HTERT RPE-1 (cell line): ENCODE data around the gene SERPINB2.
"Not testable (repeated sequence)": the region's sequence is repeated elsewhere in the genome, so short reads cannot be mapped to it uniquely, and the experiment has no call there.

Experiments
- in situ Hi-C: fragments of 300-500 bp; cut with MboI; formaldehyde crosslinking; loops from 4 replicates; pipeline ENCODE4 v1.14.3; 2020; ENCODE audit warnings: low sequenced_read_pairs

SERPINB2 gene

DNA sequence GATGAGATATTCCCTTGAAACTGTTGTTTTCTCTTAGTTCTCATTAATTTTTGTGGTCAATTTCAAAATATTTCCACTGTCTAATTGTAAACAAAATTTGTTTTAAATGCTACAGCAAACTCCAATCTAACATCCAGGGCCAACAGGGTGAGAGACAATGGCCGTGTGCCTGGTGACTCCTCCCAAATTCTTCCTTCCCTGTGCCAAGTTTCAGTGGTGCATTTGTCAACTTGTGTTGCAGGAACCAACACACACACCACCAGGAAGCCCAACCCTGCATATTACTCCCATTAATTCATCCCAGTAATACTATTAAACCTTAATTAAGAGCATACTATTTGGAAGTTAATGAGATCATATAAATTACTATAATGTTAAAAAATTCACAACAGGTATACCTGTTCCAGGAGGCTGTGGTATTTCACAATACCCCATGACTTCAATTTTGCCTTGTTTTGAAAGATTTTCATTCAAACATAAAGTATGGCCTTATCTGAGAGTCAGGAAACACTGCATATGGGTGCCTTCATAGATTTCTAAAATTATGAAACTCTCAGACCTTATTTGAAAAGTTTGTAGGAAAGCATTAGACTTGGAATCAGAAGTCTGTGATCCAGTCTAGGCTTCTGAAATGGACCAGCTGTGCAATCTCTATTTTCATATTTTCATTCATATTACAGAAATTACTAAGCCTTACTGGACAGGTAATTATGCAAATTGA, 1.1 kb downstream of the SERPINB2 start:
- in situ Hi-C loops: no loop called here

DNA sequence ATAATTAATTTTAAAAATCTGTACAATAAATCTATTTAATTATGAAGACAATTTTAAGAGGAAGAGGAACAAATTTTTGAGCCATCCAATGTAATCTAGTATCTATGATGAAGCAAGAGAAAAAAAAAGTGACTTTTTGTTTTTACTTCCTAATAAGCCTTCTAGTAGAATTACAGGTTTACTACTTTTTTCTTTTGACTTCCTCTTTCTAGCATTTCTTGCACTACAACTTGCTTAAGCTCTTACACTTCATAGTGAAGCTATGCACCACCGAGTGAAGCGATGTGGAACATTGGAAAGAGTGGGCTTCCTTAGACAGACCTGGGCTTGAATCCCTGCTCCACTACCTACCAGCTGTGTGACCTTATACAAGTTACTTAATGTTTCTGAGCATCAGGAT, 2.1 kb downstream of the SERPINB2 start:
- in situ Hi-C loops: no loop called here

DNA sequence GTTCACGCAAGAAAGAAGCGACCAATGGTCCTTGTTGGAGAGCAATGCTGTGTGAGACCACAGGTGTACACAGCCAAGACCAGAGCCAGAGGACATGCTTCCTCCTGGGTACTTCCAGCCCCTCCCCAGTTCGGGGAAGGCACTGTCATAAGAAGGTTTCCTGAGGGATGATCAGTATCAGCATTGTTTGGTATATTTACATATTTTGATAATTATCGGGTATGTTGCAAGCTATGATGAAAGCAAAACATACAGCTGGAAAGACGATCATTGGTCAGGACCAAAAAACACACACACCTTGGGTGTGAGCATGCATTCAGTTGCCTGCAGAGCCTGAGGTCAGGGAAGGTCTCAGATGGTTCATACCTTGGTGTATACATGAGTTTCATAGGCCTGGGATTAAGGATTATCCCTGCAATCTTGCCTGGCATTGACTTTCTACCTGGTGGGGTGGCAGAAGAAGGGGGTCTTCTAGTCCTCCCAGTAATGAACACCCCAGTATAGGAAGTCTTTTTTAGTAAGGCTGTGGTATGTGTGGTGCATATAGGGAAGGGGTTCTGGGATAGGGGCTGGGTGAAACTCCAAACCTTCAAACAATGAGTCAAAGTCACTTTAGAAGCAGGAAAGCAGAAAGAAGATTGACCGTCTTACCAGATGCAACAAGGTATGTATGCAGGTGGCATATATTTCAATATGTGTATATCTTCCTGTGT, 2.9 kb downstream of the SERPINB2 start:
- in situ Hi-C loops: no loop called here

DNA sequence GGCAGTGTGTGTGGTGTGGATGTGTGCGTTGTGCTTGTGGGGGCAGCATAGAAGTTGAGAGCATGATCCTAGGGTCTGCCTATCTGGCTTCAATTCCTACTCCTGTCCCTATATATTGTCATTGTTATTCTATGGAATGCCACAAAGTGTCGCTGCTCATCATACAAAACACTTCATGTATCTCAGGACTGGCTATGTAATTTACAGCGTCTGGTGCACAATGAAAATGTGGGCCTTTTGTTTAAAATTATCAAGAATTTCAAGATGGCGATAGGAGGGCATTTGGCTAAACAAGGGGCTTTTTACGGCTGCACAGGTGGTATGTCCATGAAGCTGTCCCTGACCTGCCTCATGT, 3.4 kb downstream of the SERPINB2 start:
- in situ Hi-C loops: no loop called here

DNA sequence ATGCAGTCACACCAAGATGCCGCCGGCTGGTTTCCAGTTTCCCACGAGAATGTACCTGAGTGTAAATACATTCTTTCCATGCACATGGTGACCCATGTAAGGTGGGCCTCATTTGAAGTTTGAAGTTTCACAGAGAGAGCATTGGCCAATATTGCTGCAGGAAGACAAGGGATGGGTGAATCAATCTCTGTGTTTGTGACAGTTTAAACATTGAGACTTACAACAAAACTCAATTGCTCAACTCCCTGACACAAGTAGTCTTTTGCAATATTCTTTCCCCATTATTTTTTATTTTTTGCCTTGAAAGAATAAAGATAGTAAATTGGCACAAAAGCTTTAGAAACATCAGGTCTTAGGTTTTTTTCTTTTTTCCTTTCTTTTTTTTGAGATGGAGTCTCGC, 5.1 kb downstream of the SERPINB2 start:
- in situ Hi-C loops: no loop called here

DNA sequence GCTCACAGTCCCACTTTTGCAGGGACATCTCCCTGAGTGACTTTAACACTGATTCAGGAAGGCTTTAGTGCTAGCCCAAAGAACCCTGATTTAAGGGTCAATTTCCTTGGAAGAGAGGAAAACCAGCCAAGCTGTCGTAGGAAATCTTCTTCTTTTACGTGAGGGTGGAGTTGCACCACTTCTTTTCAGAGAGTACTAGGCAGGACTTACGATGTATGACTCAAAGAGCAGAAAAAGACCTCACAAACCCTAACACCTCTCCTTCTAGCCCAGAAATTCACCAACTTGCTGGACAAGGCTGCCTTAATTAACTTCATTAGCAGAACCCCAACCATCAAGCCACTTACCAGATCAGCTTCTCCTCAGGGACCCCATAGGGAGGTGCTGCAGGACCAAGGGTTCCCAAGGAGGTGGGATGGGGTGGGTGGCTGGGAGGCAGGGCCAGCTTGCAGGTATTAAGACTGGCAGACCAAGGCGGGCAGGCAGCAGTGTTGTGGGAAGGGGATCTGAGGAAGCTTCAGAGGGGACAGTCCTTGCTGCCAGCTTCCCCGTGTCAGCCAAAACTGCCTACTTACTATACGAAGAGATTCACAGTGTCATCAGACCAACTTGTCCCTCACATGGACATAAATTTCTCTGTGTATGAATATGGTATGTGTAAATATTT, 6.7 kb downstream of the SERPINB2 start:
- in situ Hi-C loops: no loop called here

DNA sequence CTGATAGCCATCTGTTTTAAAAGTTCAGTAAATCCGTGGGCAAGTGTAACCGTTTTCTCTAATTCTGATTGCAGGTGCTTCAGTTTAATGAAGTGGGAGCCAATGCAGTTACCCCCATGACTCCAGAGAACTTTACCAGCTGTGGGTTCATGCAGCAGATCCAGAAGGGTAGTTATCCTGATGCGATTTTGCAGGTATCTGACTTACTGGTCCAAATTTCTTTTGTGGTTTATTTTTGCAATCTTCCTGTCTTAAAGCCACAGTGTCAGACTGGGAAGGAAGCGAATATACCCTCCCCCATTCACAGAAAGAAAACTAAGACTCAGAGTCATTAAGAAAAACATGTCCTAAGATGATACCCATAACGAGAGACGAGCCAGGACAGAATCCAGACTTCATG, 7.7 kb downstream of the SERPINB2 start:
- in situ Hi-C loops: no loop called here

DNA sequence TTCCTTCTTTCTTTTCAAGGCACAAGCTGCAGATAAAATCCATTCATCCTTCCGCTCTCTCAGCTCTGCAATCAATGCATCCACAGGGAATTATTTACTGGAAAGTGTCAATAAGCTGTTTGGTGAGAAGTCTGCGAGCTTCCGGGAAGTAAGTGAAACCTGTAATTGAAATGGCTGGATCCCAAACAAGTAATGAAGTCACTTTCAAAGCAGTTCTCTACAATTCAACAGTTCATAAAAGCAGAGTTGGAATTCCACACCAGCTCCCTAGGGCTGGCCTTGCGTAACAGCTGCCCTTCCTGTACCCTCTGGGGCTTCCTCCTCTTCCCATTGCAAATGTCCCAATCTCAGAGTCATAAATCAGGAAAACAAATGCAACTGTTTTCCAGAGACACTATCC, 9.6 kb downstream of the SERPINB2 start:
- in situ Hi-C loops: no loop called here

DNA sequence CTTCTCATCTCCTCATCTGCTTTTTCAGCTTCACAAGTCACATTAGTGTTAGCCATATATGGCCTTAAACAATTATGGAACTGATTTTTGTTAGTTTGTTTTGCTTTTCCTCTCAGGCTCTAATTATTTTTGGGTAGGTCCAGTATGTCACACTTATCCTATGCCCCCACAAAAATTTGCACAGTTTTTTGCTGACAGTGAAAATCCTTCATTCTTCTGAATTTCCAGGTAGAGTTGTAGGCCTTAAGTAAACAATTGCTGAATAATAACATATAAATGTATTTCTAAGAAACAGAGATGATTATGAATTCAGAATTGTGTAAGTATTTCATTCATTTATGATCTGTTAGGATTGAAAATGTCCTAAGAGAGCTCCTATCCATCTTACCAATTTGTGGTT, 11.7 kb downstream of the SERPINB2 start:
- in situ Hi-C loops: no loop called here

DNA sequence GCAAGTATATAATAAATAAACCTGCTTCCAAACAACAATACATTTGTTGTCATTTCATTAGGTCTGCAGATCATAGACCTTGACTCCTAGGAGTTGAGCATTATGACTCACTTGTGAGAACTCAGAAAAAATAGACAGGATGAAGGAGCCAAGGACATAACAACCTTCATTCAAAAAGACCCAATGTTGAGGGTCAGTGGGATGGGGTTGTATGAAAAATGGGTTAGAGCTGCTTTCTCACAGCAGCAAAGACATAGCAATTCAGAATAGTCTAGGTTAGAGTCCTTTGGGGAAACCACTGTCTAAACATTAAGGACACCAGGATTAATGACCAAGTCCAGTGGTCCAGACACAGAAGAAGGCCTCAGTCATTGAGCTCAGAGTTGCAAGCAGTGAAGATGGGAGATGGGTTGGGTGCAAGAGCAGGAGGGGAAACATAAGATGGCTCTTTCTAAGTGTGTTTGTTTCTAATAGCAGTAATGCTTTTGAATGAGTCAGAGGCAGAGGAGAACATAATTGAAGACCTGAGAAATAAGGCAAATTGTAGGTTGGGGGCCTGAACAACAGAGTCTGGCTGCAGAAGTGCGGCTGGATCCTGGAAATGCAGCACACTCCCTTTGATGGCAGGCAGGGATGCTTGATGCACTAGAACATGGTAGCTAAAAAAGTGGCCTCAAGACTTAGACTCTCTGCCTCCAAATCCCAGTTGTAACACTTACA, 16.5 kb downstream of the SERPINB2 start:
- in situ Hi-C loops: no loop called here

DNA sequence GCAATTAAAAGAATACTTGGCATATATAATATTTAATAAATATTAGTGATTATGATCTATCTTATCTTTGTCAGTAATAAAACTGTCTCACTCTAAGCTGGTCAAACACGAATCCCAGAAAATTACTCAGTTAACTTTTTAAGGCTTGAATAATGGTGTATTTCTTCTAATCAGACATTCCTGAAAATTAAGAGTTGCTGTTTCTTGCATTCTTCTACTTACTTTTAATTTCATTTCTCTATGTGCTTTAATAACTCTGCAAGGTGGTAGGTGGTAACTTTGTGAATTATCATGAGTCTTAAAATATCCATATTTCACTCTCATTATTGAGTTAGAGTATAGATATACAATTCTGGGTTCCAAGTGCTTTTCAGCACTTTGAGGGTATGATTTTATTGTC, 17.2 kb downstream of the SERPINB2 start:
- in situ Hi-C loops: no loop called here

DNA sequence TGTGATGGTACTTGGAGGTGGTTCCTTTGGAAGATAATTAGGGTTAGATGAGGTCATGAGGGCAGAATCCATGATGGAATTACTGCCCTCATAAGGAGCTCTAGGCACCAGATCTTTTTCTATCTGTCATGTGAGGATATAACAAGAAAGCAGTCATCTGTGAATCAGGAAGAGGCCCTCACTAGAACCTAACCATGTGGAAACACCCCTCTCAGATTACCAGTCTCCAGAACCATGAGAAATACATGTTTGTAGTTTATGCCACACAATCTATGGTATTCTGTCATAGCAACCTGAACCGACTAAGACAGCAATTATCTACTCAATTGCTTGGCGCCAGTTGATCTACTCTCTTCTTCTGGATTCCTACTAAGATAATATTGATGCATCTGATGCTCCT, 17.9 kb downstream of the SERPINB2 start:
- in situ Hi-C loops: no loop called here

DNA sequence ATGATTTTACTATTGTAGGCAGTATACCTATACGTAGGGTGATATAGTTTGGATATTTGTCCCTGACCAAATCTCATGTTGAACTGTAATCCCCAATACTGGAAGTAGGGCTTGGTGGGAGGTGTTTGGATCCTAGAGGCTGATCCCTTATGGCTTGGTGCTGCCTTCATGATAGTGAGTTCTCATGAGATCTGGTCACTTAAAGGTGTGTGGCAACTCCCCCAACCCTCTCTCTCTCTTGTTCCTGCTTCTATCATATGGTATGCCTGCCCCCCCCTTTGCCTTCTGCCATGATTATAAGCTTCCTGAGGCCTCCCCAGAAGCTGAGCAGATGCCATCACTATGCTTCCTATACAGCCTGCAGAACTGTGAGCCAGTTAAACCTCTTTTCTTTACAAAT, 18.6 kb downstream of the SERPINB2 start:
- in situ Hi-C loops: no loop called here

DNA sequence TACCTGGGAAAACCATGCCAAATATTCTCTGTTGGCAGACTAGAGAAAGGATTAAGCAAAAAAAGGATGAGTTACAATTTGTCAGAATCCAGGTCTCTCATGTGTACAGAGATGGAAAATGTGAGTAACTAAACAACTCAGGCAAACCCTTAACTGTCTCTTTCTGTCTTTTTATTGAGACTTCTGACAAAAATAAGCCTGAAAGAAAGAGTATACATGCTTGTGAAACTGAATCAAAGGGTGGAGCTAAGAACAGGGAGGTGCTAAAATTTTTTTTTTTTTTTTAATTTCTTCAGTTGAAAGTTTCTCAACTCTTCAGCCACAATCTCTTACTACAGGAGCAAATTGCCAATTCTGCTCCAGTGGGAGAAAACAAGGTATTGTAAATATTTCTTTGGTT, 20.2 kb downstream of the SERPINB2 start, which contains the start of gene SERPINB10:
TSS of gene SERPINB10 (plus strand) at position 295 of the 400 bp plus-strand sequence. CDS start 7,553 bp downstream, outside the sequence.
- in situ Hi-C loops: no loop called here

DNA sequence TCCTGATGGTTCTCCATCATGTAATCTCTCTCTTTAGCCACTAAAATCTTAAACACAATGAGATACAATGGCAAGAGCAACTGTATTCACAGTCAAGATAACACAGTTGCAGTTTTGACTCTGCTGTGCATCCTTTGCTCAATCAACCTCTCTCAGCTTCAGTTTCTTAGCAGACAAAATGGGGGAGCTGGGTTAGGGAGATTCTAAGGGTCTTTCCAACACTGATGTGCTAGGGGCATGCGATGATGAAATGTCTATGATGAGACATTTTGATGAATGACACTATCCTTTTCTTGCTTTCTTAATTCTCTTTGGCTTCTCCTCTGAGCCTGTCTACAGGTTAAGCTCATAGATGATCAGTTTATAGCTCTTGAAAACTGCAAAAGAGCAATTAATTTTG, 21.4 kb downstream of the SERPINB2 start:
- in situ Hi-C loops: no loop called here

DNA sequence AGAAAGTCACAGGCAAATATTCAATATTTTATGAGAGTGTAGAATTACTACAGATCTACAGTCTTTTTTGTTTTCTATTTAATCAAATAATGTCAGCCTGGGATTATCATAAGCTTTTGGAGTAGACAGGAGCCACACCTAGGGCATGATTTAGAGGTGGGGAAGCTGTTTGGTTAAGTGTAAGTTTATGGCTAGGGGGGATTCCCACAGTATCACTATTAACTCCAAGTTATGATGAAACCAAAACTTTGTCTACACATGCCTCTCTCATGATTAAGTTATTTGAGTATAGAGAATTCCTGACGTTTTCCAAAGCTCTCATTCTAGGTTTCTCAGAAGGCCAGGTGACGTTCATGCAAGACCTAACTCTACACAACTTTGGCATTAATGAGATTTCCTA, 22.4 kb downstream of the SERPINB2 start:
- in situ Hi-C loops: no loop called here

DNA sequence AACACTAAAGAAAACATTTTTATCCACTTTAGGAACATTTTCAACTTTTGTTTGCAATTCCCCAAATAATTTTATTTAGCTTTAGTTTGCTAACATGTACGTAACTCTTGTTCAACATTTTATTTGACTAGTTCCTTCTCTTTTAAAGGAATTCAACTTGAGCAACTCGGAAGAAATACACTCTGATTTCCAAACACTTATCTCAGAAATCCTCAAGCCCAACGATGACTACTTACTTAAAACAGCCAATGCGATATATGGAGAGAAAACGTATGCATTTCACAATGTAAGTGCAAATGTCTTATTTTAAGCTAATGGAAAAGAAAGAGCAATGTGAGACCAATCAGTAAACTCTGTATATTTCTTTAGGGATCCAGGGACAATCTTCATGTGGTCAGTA, 30.3 kb downstream of the SERPINB2 start:
- in situ Hi-C loops: no loop called here

DNA sequence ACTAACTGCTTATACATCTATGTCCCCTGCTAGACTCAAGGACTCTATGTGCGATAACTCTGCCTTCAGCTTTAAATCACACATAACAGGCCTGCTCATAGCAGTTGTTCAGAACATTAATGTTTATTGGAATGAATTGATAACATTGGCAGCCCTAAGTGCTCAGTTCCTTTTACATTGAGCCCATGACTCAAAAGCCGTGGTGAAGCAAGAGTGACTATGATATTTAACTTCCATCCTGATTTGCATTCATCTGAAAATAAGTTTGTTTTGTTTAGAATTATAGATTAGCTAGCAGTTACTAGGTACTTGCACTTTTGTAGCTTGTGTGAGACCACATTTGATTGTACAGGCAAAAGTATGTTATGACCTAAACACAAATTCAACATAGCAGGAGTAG, 34.5 kb downstream of the SERPINB2 start:
- in situ Hi-C loops: no loop called here

DNA sequence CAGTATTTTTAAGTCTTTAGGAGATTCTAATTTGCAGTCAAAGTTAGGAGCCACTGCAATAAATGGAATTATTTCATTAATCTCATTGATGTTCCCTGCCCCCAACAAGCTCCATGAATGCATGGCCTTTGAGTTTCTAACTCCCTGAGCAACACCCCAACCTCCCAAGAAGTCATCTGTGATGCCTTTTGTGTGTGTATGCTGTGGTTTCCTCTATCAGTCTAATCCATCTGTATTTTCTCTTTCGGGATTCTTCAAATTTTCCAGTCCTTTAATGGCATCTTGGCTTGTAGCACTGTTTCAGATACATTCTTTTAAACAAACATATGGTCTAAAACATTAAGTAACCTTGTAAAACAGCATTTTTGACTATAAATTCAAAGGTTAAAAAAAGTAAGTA, 37.0 kb downstream of the SERPINB2 start:
- in situ Hi-C loops: no loop called here

DNA sequence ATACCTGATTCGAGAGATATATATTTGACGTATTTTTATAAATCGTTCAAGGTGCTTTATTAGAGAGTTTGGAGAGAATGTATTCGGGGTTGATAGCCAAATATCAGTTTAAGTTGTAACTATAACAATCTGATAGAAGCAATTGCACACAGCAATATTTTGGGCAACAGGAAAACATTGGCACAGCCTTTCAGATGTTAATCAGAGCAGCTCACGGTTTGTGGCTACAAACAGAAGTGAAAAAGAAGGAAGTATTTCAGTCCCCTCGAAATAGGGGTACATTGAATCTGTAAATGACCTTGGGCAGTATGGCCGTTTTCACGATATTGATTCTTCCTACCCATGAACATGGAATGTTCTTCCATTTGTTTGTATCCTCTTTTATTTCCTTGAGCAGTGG, 40.8 kb downstream of the SERPINB2 start:
- in situ Hi-C loops: no loop called here

DNA sequence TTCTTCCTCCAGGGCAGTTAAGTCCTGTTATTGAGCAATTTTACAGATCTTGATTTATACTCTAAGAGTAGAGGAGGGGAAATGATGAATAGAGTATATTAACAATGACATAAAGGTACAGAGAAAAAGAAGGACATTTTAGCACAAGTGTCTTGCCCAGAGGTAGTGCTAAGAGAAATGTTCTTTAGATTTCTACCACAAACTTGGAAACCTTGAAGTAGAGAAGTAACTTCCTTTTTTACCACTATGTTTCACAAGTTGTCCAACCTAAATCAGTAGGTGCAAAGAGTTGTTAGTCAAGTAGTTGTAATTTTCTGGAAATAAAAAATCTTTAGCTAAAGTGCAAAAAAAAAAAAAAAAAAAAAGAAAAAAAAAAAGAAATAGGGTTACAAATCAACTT, 41.9 kb downstream of the SERPINB2 start:
- in situ Hi-C loops: not testable (repeated sequence)
